ENCODE data around the gene TMEM87B. TPM values are rescaled to one million over a fixed set of nuclear protein-coding genes. Genes with fewer than 3 reads are reported as not detected.

The TMEM87B gene
- total RNA-seq, 1 experiment from 2014 or later: 10.5 TPM

GRCh38 chr2:112075490-112076260 lies 20.6 kb downstream of the TMEM87B start:
- H4K20me1 ChIP-seq (ENCODE audit: control insufficient read depth, insufficient read depth, insufficient read length): no peaks in the 10 kb centered on the region

More at GRCh38 chr2:112075490-112076260, 20.6 kb downstream of the TMEM87B start:
- H3K27ac ChIP-seq (ENCODE audit: insufficient read length, low read depth, low read length): no peak overlapping the region
- no peak overlapping the region for H4K5ac ChIP-seq (ENCODE audit: insufficient read length, low read depth, low read length)
- H3K27me3 ChIP-seq (ENCODE audit: insufficient read depth, low read length): no peaks in the 10 kb centered on the region
- H3T11ph ChIP-seq (ENCODE audit: low read length): no peak overlapping the region
- H3K79me2 ChIP-seq (ENCODE audit: insufficient read depth, low read length): no peaks in the 10 kb centered on the region
- H3K4ac ChIP-seq (ENCODE audit: low read depth, low read length): no peak overlapping the region
- H3K9ac ChIP-seq (ENCODE audit: extremely low read depth, insufficient read length, low read length): no peak overlapping the region
- no peak overlapping the region for H2BK12ac ChIP-seq (ENCODE audit: insufficient read length, low read depth, low read length)
- no peaks in the 10 kb centered on the region for H3K9me3 ChIP-seq (ENCODE audit: control insufficient read depth, low read depth, low read length)
- Mint-ChIP-seq H3K36me3 (ENCODE audit: insufficient read depth in 1 of 3, low read depth in 3 of 3) (peaks cover 6 to 31% (median 29%) of the 10 kb centered on the region in 3 experiments), H3K27me3 (ENCODE audit: low read depth) (no peaks in the 10 kb centered on the region), H3K4me3 (no peak overlapping the region), H3K4me1 (peaks cover 0 to 7% of the 10 kb centered on the region in 2 experiments; a peak in 2 of 4 replicates), H3K27ac (no peak overlapping the region), H3K9me3 (no peaks in the 10 kb centered on the region)
- H2BK120ac ChIP-seq (ENCODE audit: low read depth, low read length, poor library complexity, severe bottlenecking): no peak overlapping the region
- no peak overlapping the region for H3K23ac ChIP-seq (ENCODE audit: insufficient read length, low read depth, low read length)
- no peak overlapping the region for H3K56ac ChIP-seq (ENCODE audit: insufficient read length, low read depth, low read length)
- no peak overlapping the region for H2AK5ac ChIP-seq (ENCODE audit: insufficient read length, low read length)
- H3K79me1 ChIP-seq (ENCODE audit: insufficient read depth, low read depth, low read length, poor library complexity, severe bottlenecking): no peaks in the 10 kb centered on the region
- H3K18ac ChIP-seq (ENCODE audit: insufficient read length, low read depth, low read length): no peak overlapping the region
- H2BK20ac ChIP-seq (ENCODE audit: low read depth, low read length, poor library complexity, severe bottlenecking): no peak overlapping the region
- no peak overlapping the region for H2AFZ ChIP-seq (ENCODE audit: low read length)
- WGBS (ENCODE audit: extremely low coverage, insufficient read length, low lambda C conversion rate): no CpG with 5 or more reads among the region's 8 CpGs
- H3K4me1 ChIP-seq (ENCODE audit: insufficient read depth, low read length): peaks cover 2% of the 10 kb centered on the region; the same call in 1 of the 2 replicates
- DNase-seq: no peak
- H4K8ac ChIP-seq (replicated peaks; ENCODE audit: insufficient read length, low read depth, low read length): no peak overlapping the region
- no peak overlapping the region for H2BK15ac ChIP-seq (ENCODE audit: low read depth, low read length)
- H3K23me2 ChIP-seq (ENCODE audit: insufficient read length, low read depth, low read length, poor library complexity, severe bottlenecking): no peaks in the 10 kb centered on the region
- TF ChIP-seq, protein P1, sequence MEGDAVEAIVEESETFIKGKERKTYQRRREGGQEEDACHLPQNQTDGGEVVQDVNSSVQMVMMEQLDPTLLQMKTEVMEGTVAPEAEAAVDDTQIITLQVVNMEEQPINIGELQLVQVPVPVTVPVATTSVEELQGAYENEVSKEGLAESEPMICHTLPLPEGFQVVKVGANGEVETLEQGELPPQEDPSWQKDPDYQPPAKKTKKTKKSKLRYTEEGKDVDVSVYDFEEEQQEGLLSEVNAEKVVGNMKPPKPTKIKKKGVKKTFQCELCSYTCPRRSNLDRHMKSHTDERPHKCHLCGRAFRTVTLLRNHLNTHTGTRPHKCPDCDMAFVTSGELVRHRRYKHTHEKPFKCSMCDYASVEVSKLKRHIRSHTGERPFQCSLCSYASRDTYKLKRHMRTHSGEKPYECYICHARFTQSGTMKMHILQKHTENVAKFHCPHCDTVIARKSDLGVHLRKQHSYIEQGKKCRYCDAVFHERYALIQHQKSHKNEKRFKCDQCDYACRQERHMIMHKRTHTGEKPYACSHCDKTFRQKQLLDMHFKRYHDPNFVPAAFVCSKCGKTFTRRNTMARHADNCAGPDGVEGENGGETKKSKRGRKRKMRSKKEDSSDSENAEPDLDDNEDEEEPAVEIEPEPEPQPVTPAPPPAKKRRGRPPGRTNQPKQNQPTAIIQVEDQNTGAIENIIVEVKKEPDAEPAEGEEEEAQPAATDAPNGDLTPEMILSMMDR (conservative IDR thresholded peaks at IDR 0.05): no peak
- no peak overlapping the region for H3K4me2 ChIP-seq (ENCODE audit: insufficient read depth, insufficient read length, low read length)
- no peak overlapping the region for H2BK5ac ChIP-seq (ENCODE audit: insufficient read length, low read length)
- H4K91ac ChIP-seq (ENCODE audit: insufficient read length, low read depth, low read length): no peak overlapping the region
- H3K14ac ChIP-seq (ENCODE audit: insufficient read depth, low read length): no peak overlapping the region
